DND-41 (cell line): ENCODE measurements around the gene CAVIN2.

ENCODE experiments used
- ATAC-seq: fragments of 200-7000 bp; cut with Tn5 transposase; 3 replicates; pipeline ENCODE4 v1.9.1; 2021; ENCODE audit warnings: low read depth; ENCODE audit not compliant: insufficient read depth
- DNase-seq: peaks from one replicate; pipeline ENCODE4 v3.0.0-alpha.2; 2020
- H2AFZ ChIP-seq: 2 replicates; pipeline ENCODE4 v1.6.0; 2012; ENCODE audit warnings: low read depth, low read length
- H3K27ac ChIP-seq: 2 replicates; pipeline ENCODE4 v1.5.1; 2012; ENCODE audit warnings: low read length, inconsistent platforms
- H3K27me3 ChIP-seq: fragments of 200-600 bp; sonication (generic); 2 replicates; pipeline ENCODE4 v1.6.0; 2012; ENCODE audit warnings: low read length, mild to moderate bottlenecking, inconsistent platforms; ENCODE audit not compliant: insufficient read depth, poor library complexity
- H3K36me3 ChIP-seq: 2 replicates; pipeline ENCODE4 v1.5.1; 2012; ENCODE audit warnings: low read length, inconsistent platforms; ENCODE audit not compliant: insufficient read depth
- H3K4me1 ChIP-seq: 2 replicates; pipeline ENCODE4 v1.5.1; 2012; ENCODE audit warnings: mild to moderate bottlenecking, low read length; ENCODE audit not compliant: insufficient read depth
- H3K4me2 ChIP-seq: 2 replicates; pipeline ENCODE4 v1.6.0; 2012; ENCODE audit warnings: mild to moderate bottlenecking, moderate library complexity, low read length, inconsistent platforms; ENCODE audit not compliant: insufficient read depth
- H3K4me3 ChIP-seq, 2 experiments: fragments of 200-600 bp in 1 of 2; shearing (Covaris generic) in 1 of 2; 2 replicates each; pipeline ENCODE4 v1.5.1; 2012 to 2016; ENCODE audit warnings: inconsistent platforms in 2 of 2, low read length in 2 of 2, mild to moderate bottlenecking in 2 of 2, low read depth in 1 of 2, moderate library complexity in 1 of 2
- H3K79me2 ChIP-seq: 2 replicates; pipeline ENCODE4 v1.6.0; 2012; ENCODE audit warnings: low read length, inconsistent platforms; ENCODE audit not compliant: insufficient read depth
- H3K9ac ChIP-seq: 2 replicates; pipeline ENCODE4 v1.6.0; 2012; ENCODE audit warnings: low read depth, mild to moderate bottlenecking, inconsistent platforms, low read length, moderate library complexity
- H3K9me3 ChIP-seq: 2 replicates; pipeline ENCODE4 v1.5.1; 2012; ENCODE audit warnings: low read length, moderate library complexity, mild to moderate bottlenecking, inconsistent platforms; ENCODE audit not compliant: insufficient read depth, severe bottlenecking
- H4K20me1 ChIP-seq: 2 replicates; pipeline ENCODE4 v1.6.0; 2012; ENCODE audit warnings: low read length; ENCODE audit not compliant: insufficient read depth
- EZH2 ChIP-seq: IDR thresholded peaks from 3 replicates; pipeline ENCODE4 v1.6.1; 2012; ENCODE audit warnings: borderline replicate concordance, low read depth, mild to moderate bottlenecking, moderate library complexity, low read length, inconsistent platforms; ENCODE audit not compliant: severe bottlenecking
- TF ChIP-seq, protein P1 (sequence below): IDR thresholded peaks from 2 replicates; pipeline ENCODE4 v1.5.1; 2012; ENCODE audit warnings: borderline replicate concordance, low read length, moderate library complexity, mild to moderate bottlenecking; ENCODE audit not compliant: poor library complexity, severe bottlenecking; ENCODE audit errors: extremely low read depth

Gene CAVIN2

DNA sequence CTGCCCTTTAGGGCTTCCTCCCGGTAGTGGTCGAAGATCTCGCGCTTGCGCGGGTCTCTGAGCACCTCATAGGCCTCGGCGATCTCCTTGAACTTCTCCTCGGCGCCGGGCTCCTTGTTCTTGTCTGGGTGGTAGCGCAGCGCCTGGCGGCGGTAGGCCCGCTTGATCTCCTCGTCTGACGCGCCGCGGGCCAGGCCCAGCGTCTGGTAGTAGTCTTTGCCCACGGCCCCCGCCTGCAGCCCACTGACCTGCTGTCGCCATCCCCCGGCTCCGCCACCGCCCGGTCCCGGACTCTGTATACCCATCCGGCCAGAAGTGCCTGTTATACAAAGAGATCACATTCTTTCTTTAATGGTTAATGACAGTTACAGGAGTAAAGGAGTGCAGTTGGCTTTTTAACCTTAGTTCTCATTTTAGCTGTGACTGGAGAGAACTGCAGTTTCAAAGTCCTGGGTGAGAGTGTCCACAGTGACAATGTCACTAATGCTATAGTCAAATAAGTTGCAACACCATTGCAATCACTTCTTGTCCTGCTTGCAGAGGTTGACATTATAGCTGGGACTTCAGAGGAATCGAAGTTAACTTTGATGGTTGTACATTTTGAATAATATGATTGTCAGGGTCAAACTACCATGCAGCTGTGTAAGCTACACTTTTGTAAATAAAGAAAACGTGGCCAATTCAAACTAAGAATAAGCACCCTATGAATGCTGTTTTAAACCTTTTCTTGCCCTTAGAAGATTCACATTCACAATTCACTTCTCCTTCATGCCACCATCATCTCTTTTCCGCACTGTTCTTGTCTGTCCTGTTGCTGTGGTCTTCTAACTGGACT lies 35.3 kb upstream of the CAVIN2 start:
- no peak overlapping the region for H3K9ac ChIP-seq
- no peaks in the 10 kb centered on the region for H3K79me2 ChIP-seq
- H4K20me1 ChIP-seq = no peaks in the 10 kb centered on the region
- no peak overlapping the region for H3K4me2 ChIP-seq
- no peak overlapping the region for H3K27ac ChIP-seq
- no peaks in the 10 kb centered on the region for H3K27me3 ChIP-seq
- H3K9me3 ChIP-seq = no peaks in the 10 kb centered on the region
- ATAC-seq = no peak
- no peak for TF ChIP-seq EZH2
- TF ChIP-seq, protein P1, sequence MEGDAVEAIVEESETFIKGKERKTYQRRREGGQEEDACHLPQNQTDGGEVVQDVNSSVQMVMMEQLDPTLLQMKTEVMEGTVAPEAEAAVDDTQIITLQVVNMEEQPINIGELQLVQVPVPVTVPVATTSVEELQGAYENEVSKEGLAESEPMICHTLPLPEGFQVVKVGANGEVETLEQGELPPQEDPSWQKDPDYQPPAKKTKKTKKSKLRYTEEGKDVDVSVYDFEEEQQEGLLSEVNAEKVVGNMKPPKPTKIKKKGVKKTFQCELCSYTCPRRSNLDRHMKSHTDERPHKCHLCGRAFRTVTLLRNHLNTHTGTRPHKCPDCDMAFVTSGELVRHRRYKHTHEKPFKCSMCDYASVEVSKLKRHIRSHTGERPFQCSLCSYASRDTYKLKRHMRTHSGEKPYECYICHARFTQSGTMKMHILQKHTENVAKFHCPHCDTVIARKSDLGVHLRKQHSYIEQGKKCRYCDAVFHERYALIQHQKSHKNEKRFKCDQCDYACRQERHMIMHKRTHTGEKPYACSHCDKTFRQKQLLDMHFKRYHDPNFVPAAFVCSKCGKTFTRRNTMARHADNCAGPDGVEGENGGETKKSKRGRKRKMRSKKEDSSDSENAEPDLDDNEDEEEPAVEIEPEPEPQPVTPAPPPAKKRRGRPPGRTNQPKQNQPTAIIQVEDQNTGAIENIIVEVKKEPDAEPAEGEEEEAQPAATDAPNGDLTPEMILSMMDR = no peak
- DNase-seq = no peak
- no peaks in the 10 kb centered on the region for H3K4me1 ChIP-seq
- H2AFZ ChIP-seq = no peak overlapping the region
- H3K36me3 ChIP-seq = no peaks in the 10 kb centered on the region
- no peak overlapping the region for H3K4me3 ChIP-seq

DNA sequence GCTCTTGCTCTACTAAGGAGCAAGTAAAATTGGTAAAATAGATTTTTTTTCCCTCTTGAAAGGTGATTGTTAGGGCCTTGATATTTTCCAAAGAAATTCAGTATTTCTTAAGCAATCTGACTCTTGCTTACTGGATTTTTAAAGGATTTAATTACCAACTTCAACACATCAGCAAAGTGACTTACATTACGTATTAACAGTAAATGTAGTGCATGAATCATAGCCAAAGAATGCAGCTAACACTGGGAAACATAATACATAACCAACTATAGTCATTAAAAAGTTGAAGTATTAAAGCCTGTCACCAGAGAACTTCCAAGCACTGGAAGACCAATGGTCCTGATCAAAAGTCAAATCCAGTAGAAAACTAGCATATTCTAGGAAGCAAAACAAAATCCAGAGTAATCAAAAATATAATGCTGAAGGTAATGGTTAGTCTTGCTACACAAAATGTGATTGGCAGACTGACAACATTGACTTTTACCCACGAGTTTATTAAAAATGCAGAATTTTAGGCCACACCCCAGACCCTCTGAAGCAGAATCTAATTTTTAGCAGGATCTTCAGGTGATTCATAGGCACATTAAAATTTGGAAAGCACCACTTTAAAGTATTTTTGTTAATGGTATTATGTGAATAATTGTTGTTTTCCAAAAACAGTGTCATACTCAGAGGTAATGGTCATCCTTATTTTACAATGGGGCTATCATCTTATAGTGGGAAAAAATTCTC lies 31.8 kb upstream of the CAVIN2 start:
- no peak for TF ChIP-seq EZH2
- TF ChIP-seq, protein P1 = no peak
- DNase-seq = no peak
- H3K4me2 ChIP-seq = no peak overlapping the region

DNA sequence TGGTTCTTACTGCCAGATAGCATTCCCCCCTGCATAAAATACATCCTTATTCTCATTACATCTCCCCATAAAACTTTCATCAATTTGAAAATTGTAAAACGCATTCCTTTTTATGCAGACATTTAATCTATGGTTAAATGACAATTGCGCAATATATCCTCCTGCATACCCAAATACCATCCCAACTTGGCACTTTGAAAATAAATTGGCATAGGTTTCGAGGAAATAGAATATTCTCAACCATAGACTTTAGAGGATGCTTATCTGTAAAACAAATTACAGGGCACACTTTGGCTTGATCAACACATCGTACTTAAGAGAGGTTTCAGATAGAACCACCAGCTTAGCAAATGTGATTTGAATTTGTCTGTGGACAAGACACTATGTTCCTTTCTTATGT lies 31.0 kb upstream of the CAVIN2 start:
- no peak overlapping the region for H2AFZ ChIP-seq
- TF ChIP-seq EZH2 = no peak
- TF ChIP-seq, protein P1 = no peak
- no peaks in the 10 kb centered on the region for H3K27me3 ChIP-seq
- no peak overlapping the region for H3K4me2 ChIP-seq
- H3K4me3 ChIP-seq = no peak overlapping the region
- H3K9me3 ChIP-seq = no peaks in the 10 kb centered on the region
- no peaks in the 10 kb centered on the region for H3K4me1 ChIP-seq
- no peaks in the 10 kb centered on the region for H4K20me1 ChIP-seq
- H3K79me2 ChIP-seq = no peaks in the 10 kb centered on the region
- no peak overlapping the region for H3K27ac ChIP-seq
- H3K9ac ChIP-seq = no peak overlapping the region
- ATAC-seq = no peak
- H3K36me3 ChIP-seq = no peaks in the 10 kb centered on the region
- DNase-seq = no peak

More for the DNA sequence above, 31.8 kb upstream of the CAVIN2 start:
- H3K4me3 ChIP-seq = no peak overlapping the region
- no peaks in the 10 kb centered on the region for H3K36me3 ChIP-seq
- no peaks in the 10 kb centered on the region for H3K4me1 ChIP-seq
- H2AFZ ChIP-seq = no peak overlapping the region
- no peaks in the 10 kb centered on the region for H3K27me3 ChIP-seq
- ATAC-seq = no peak
- H3K9me3 ChIP-seq = no peaks in the 10 kb centered on the region
- H3K9ac ChIP-seq = no peak overlapping the region
- H4K20me1 ChIP-seq = no peaks in the 10 kb centered on the region
- no peaks in the 10 kb centered on the region for H3K79me2 ChIP-seq
- no peak overlapping the region for H3K27ac ChIP-seq
